GM21526 (cell line): ENCODE results near the gene MT1G.
"Not testable (repeated sequence)": the region's sequence is repeated elsewhere in the genome, so short reads cannot be mapped to it uniquely, and the experiment has no call there.

Source experiments
- ATAC-seq: cut with Tn5 transposase; IDR thresholded peaks from one replicate; pipeline ENCODE4 v1.9.1; 2021; ENCODE audit warnings: moderate library complexity; ENCODE audit not compliant: unreplicated experiment, low FRiP score

MT1G gene

DNA sequence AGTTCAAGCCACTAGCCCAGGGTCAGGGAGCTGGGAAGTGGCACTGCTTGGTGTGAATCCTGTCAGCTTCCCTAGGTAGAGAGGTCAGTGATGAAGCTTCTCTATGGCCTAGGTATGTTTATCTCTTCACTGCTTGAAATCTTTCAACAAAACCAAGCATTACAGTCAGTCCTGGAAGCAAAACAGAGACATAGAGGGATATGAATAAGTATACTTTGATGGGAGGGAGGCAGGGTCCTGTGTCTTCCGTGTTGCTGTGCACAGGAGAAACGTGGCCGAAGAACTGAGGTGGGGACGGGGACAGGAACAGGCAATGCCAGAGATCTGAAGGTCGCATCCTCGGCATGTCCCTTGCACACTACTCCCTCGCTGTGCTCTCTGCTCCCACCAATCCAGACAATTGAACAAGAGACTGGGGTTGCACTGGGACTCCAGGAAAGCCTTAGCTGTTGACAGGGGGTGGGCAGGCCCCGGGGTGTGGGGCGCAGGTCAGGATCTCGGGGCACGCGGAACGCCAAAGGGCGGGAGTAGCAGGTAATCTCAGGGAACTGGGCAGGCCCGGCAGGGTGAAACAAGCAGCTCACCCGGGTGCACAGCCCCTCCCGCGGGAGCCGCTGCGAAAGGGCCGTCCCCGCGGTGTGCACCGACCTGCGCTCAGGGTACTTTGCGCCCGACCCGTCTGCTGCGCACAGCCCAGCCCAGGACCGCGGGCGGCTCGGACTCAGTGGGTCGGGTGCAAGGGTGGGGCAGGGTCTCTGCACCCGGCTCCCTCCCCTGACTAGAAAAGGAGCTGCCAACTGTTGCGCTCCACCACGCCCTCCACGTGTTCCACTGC, 1.4 kb upstream of the MT1G start, which contains the start of gene MT1H:
Gene MT1H, plus strand, starts transcription at position 810 of the 835 bp plus-strand sequence. CDS start 71 bp downstream, outside the sequence.
- no peak for ATAC-seq

GRCh38 chr16:56665286-56666261, 2.3 kb downstream of the MT1G start:
- not testable (repeated sequence) for ATAC-seq

- no peak for ATAC-seq
Observed at GRCh38 chr16:56664506-56664905, 3.4 kb downstream of the MT1G start.

DNA sequence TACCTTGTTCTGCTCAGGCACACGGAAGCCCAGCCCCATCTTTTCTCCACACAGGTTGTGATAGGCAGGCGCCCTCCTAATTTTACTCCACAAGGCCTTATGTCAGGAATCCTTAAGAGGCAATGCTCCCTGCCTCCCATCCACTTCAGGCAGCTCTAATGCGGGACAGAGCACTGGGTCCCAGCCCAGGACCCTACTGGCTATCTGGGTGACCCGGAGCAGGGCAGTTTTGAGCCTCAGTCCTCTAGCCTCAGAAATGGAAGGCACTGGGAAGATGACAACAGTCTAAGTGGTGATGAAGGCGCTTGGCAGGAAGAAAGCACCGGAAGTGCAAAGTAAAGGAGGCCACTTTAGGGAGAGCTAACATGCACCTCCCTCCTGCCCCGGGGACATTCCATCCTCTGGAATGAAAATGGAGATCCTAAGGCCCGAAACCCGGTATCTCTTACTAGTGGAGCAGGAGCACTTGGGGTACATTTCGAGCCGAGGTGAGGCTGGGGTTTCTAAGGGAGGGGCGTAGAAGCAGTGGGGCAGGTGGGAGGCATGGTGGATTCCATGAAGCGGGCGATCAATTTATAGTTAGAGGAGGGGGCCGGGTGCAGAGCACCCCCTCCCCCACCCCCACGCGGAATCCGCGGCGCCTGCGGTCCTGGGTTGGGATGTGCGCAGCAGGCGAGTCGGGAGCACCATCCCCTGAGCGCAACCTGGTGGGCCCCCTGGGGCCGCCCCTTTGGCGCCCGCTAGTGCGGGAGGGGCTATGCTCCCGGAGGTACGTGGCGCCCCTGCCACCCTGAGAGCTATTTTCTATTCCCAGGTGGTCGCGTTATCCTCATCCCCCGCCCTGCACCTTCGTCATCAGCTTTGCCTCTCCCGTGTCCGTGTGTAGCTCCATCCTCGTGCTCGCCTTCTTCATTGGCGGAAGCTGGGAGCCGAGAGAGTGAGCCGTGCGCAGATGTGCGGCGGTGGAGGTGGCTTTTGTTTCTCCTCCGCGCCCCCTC, 5.2 kb downstream of the MT1G start:
- ATAC-seq: no peak

DNA sequence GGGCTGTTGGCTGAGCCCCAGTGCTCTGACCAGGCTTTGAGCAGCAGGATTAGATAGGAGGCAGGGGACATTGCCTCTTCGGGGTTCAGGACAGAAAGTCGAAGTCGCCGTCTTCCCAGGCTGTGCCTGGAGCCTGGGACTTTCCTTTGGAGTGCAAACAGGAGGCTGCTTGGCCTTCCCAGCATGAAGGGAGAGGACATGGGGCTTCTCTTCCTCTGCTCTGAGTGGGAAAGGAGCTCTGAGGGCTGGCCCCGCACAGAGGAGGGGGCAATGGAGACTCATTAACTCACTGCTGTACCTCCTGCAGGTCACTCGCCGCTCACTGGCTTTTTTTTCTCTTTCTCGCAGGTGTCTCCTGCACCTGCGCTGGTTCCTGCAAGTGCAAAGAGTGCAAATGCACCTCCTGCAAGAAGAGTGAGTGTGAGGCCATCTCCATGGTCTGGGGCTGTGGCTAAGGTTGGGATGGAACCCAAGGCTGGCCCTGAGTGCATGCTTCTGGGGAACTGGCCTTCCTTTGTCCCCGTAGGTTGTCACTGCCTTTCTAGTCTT, 9.5 kb downstream of the MT1G start:
- ATAC-seq: no peak

- ATAC-seq: no peak
Observed at GRCh38 chr16:56657555-56658326, 10.1 kb downstream of the MT1G start, which contains the start of gene MT1F. Gene MT1F, plus strand, starts transcription at chr16:56657959. Its CDS starts 100 bp downstream, at chr16:56658059.

GRCh38 chr16:56653218-56653617, 14.6 kb downstream of the MT1G start:
- no peak for ATAC-seq

GRCh38 chr16:56652600-56652999, 15.3 kb downstream of the MT1G start:
- no peak for ATAC-seq

DNA sequence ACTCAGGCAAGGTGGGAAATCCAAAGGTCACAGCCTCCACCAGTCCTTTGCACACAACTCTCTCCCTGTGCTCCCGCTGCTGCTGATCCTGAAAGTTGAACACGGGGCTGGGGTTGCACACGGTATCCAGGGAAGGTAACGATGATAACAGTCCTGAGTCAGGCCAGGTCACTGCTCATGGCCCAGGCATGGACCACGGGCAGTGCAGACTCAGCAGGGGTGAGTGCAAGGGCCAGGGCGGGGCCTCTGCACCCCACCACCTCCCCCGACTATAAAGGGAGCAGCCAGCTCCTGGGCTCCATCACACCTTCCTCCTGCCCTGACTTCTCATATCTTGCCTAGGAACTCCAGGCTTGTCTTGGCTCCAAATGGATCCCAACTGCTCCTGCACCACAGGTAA, 16.3 kb downstream of the MT1G start, which contains the start of gene MT1B:
Gene MT1B, plus strand, starts transcription at position 301 of the 400 bp plus-strand sequence. Its CDS starts 68 bp downstream, at position 369.
- no peak for ATAC-seq

- ATAC-seq: no peak
Observed at GRCh38 chr16:56649820-56650219, 18.0 kb downstream of the MT1G start.

DNA sequence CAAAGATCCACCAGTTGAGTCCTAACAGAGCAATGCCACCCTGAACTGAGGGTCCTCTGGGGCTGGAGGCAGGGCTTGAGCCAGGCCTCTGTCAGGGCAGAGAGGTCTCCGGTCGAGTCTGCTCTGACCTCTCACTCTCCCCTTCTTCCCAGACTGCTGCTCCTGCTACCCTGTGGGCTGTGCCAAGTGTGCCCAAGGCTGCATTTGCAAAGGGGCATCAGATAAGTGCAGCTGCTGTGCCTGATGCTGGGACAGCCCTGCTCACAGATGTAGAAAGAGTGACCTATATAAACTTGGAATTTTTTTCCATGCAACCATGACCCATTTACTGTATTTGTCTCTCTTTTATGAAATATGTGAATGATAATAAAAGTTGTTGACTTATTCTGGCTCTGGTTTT, 18.6 kb downstream of the MT1G start:
- ATAC-seq: no peak

GRCh38 chr16:56647641-56648431, 20.0 kb downstream of the MT1G start:
- no peak for ATAC-seq

- no peak for ATAC-seq
Observed at GRCh38 chr16:56645838-56646237, 22.0 kb downstream of the MT1G start.

DNA sequence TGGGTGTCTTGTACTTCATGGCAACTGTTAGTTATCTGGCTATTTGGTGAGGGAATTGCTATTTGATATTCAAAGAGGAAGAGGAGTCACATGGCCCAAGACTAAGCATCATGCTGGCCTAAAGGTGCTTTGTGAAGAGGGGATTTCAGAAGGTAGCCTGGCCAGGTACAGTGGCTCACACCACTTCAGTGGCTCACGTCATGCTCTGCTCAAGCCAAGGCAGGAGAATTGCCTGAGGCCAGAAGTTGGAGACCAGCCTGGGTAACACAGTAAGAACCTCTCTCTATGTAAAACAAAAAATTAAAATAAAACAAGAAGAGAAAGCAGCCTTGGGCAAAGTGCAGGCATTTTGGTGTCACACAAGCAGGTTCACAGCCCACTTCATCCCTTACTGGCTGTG, 22.6 kb downstream of the MT1G start:
- no peak for ATAC-seq

DNA sequence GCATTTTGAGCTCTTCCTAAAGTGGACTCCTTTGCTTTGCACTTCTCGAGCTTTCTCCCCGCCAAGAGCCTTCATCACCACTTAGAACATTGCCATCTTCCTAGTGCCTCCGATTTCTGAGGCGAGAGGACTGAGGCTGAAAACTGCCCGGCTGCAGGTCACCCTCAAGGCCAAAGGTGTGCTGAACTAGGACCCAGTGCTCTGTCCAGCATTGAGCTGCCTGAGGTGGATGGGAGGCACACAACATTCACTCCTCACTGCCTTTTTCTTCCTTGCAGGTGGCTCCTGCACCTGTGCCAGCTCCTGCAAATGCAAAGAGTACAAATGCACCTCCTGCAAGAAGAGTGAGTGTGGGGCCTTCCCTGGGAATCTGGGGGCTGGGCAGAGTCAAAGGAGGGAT, 24.0 kb downstream of the MT1G start:
- no peak for ATAC-seq

DNA sequence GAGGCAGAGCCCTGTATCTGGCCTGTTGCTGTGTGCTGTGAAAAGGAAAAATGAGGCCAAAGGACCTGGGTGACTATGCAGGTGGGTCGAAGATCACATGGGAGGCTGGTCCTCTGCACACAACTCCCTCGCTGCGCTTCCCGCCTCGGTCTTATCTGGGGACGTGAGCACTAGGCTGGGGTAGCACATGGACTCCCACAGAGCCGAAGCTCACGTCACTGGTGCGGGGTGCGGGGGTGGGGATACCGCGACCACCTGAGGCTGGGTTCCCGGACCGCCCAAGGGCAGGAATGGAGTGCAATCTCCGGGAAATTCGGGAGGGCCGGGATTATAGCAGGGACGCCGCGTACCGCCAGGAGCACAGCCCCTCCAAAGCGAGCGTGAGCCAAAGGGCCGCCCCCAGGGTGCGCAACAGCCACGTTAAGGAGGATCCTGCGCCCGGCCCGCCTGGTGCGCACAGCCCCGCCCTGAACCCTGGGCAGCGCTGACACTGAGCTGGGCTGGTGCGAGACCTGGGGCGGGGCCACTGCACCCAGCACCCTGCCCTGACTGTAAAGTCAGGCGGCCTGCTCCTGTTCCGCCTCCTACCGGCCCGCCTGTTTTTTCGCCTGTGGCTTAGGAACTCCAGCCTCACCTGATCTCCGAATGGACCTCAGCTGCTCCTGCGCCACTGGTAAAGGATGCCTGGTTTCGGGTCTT, 24.6 kb downstream of the MT1G start:
- no peak for ATAC-seq

DNA sequence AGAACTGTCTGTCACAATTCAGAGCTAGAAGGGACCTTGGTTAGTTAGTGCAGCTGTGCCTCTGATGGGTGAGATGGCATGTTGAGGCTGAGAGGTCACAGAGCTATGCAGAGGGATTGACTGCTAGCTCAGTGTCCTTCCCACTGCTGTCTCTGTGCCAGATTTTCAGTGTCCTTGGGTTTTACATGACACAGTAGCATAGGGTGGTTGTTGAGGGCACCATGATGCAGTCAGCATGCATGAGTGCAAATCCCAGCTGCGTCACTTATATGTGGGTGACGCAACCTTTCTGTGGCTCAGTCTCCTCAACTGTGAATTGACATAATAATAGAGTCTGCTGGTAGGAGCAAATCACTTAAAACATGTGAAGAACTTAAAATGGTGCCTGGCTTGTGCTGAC, 26.7 kb downstream of the MT1G start:
- ATAC-seq: no peak
